ENCODE results near the gene CYP8B1. TPM values are rescaled to one million over a fixed set of nuclear protein-coding genes. Genes with fewer than 3 reads are reported as not detected.
"Not testable (repeated sequence)": the region's sequence is repeated elsewhere in the genome, so short reads cannot be mapped to it uniquely, and the experiment has no call there.

Gene CYP8B1
- total RNA-seq, 1 donor from 2014 or later: not detected

GRCh38 chr3:42898896-42899675 is 23.4 kb upstream of the CYP8B1 start:
- peaks cover 21% of the 10 kb centered on the region for H3K9me3 Mint-ChIP-seq
- H3K4me3 Mint-ChIP-seq (ENCODE audit: low read depth): no peak overlapping the region
- no peak overlapping the region for H3K27ac Mint-ChIP-seq
- DNase-seq (ENCODE audit: low spot score): no peak
- peaks cover 4% of the 10 kb centered on the region for H3K36me3 Mint-ChIP-seq (ENCODE audit: low read depth)
- H3K4me1 Mint-ChIP-seq (ENCODE audit: low read depth): peaks cover 19% of the 10 kb centered on the region
- peaks cover under 1% of the 10 kb centered on the region for H3K27me3 Mint-ChIP-seq (ENCODE audit: low read depth)
- intact Hi-C loops (cut with micrococcal nuclease): no loop called here

GRCh38 chr3:42895580-42895868 is 19.8 kb upstream of the CYP8B1 start:
- intact Hi-C loops (cut with micrococcal nuclease): no loop called here
- H3K4me1 Mint-ChIP-seq (ENCODE audit: low read depth): peaks cover 12% of the 10 kb centered on the region
- no peak overlapping the region for H3K4me3 Mint-ChIP-seq (ENCODE audit: low read depth)
- peaks cover 2% of the 10 kb centered on the region for H3K9me3 Mint-ChIP-seq
- no peak overlapping the region for H3K27ac Mint-ChIP-seq
- H3K36me3 Mint-ChIP-seq (ENCODE audit: low read depth): no peaks in the 10 kb centered on the region
- no peak for DNase-seq (ENCODE audit: low spot score)
- H3K27me3 Mint-ChIP-seq (ENCODE audit: low read depth): no peaks in the 10 kb centered on the region

GRCh38 chr3:42894698-42895579 is 19.3 kb upstream of the CYP8B1 start:
- no peak overlapping the region for H3K4me3 Mint-ChIP-seq (ENCODE audit: low read depth)
- peaks cover 12% of the 10 kb centered on the region for H3K4me1 Mint-ChIP-seq (ENCODE audit: low read depth)
- no peak overlapping the region for H3K27ac Mint-ChIP-seq
- H3K9me3 Mint-ChIP-seq: no peaks in the 10 kb centered on the region
- DNase-seq (ENCODE audit: low spot score): no peak
- no peaks in the 10 kb centered on the region for H3K36me3 Mint-ChIP-seq (ENCODE audit: low read depth)
- intact Hi-C loops (cut with micrococcal nuclease): no loop called here
- H3K27me3 Mint-ChIP-seq (ENCODE audit: low read depth): no peaks in the 10 kb centered on the region

- intact Hi-C loops (cut with micrococcal nuclease): no loop called here
Observed at GRCh38 chr3:42892807-42893206, 17.1 kb upstream of the CYP8B1 start.

GRCh38 chr3:42892169-42892568 is 16.5 kb upstream of the CYP8B1 start:
- Mint-ChIP-seq H3K27me3 (ENCODE audit: low read depth) (peaks cover 6% of the 10 kb centered on the region), H3K36me3 (ENCODE audit: low read depth) (no peaks in the 10 kb centered on the region), H3K27ac (no peak overlapping the region), H3K4me3 (ENCODE audit: low read depth) (no peak overlapping the region), H3K9me3 (no peaks in the 10 kb centered on the region), H3K4me1 (ENCODE audit: low read depth) (peaks cover 12% of the 10 kb centered on the region)
- DNase-seq (ENCODE audit: low spot score): no peak
- intact Hi-C loops (cut with micrococcal nuclease): no loop called here

More at GRCh38 chr3:42892807-42893206, 17.1 kb upstream of the CYP8B1 start:
- peaks cover 4% of the 10 kb centered on the region for H3K27me3 Mint-ChIP-seq (ENCODE audit: low read depth)
- H3K9me3 Mint-ChIP-seq: no peaks in the 10 kb centered on the region
- no peak for DNase-seq (ENCODE audit: low spot score)
- no peaks in the 10 kb centered on the region for H3K36me3 Mint-ChIP-seq (ENCODE audit: low read depth)
- H3K4me1 Mint-ChIP-seq (ENCODE audit: low read depth): peaks cover 12% of the 10 kb centered on the region
- H3K4me3 Mint-ChIP-seq (ENCODE audit: low read depth): no peak overlapping the region
- H3K27ac Mint-ChIP-seq: no peak overlapping the region

GRCh38 chr3:42891042-42891441 is 15.4 kb upstream of the CYP8B1 start:
- DNase-seq (ENCODE audit: low spot score): no peak
- H3K27me3 Mint-ChIP-seq (ENCODE audit: low read depth): peaks cover 9% of the 10 kb centered on the region
- H3K36me3 Mint-ChIP-seq (ENCODE audit: low read depth): no peaks in the 10 kb centered on the region
- H3K4me3 Mint-ChIP-seq (ENCODE audit: low read depth): no peak overlapping the region
- peaks cover 12% of the 10 kb centered on the region for H3K4me1 Mint-ChIP-seq (ENCODE audit: low read depth)
- H3K9me3 Mint-ChIP-seq: no peaks in the 10 kb centered on the region
- intact Hi-C loops (cut with micrococcal nuclease): no loop called here
- no peak overlapping the region for H3K27ac Mint-ChIP-seq

- H3K27me3 Mint-ChIP-seq (ENCODE audit: low read depth): peaks cover 12% of the 10 kb centered on the region
- H3K9me3 Mint-ChIP-seq: no peaks in the 10 kb centered on the region
- intact Hi-C loops (cut with micrococcal nuclease): no loop called here
- H3K4me1 Mint-ChIP-seq (ENCODE audit: low read depth): peaks cover 6% of the 10 kb centered on the region
- no peak overlapping the region for H3K27ac Mint-ChIP-seq
- no peaks in the 10 kb centered on the region for H3K36me3 Mint-ChIP-seq (ENCODE audit: low read depth)
- no peak for DNase-seq (ENCODE audit: low spot score)
- H3K4me3 Mint-ChIP-seq (ENCODE audit: low read depth): no peak overlapping the region
Observed at GRCh38 chr3:42887084-42887483, 11.4 kb upstream of the CYP8B1 start.

GRCh38 chr3:42886294-42886822 is 10.7 kb upstream of the CYP8B1 start:
- no peak overlapping the region for H3K27ac Mint-ChIP-seq
- H3K4me1 Mint-ChIP-seq (ENCODE audit: low read depth): peaks cover 6% of the 10 kb centered on the region
- H3K36me3 Mint-ChIP-seq (ENCODE audit: low read depth): no peaks in the 10 kb centered on the region
- H3K27me3 Mint-ChIP-seq (ENCODE audit: low read depth): peaks cover 12% of the 10 kb centered on the region
- no peak overlapping the region for H3K4me3 Mint-ChIP-seq (ENCODE audit: low read depth)
- intact Hi-C loops (cut with micrococcal nuclease): no loop called here
- H3K9me3 Mint-ChIP-seq: no peaks in the 10 kb centered on the region
- DNase-seq (ENCODE audit: low spot score): no peak

GRCh38 chr3:42884324-42884723 is 8.6 kb upstream of the CYP8B1 start:
- H3K36me3 Mint-ChIP-seq (ENCODE audit: low read depth): no peaks in the 10 kb centered on the region
- no peak for DNase-seq (ENCODE audit: low spot score)
- no peaks in the 10 kb centered on the region for H3K9me3 Mint-ChIP-seq
- intact Hi-C loops (cut with micrococcal nuclease): no loop called here
- peaks cover 10% of the 10 kb centered on the region for H3K4me1 Mint-ChIP-seq (ENCODE audit: low read depth)
- H3K4me3 Mint-ChIP-seq (ENCODE audit: low read depth): no peak overlapping the region
- no peak overlapping the region for H3K27ac Mint-ChIP-seq
- peaks cover 16% of the 10 kb centered on the region for H3K27me3 Mint-ChIP-seq (ENCODE audit: low read depth)

- intact Hi-C loops (cut with micrococcal nuclease): not testable (repeated sequence)
- H3K4me1 Mint-ChIP-seq (ENCODE audit: low read depth): peaks cover 10% of the 10 kb centered on the region
Observed at GRCh38 chr3:42883251-42883930, 7.7 kb upstream of the CYP8B1 start.

GRCh38 chr3:42880601-42881451 is 5.1 kb upstream of the CYP8B1 start:
- Mint-ChIP-seq H3K4me1 (ENCODE audit: low read depth) (peaks cover 10% of the 10 kb centered on the region), H3K4me3 (ENCODE audit: low read depth) (peak overlapping the region; percentile 83), H3K27me3 (ENCODE audit: low read depth) (peaks cover 13% of the 10 kb centered on the region), H3K9me3 (no peaks in the 10 kb centered on the region), H3K36me3 (ENCODE audit: low read depth) (no peaks in the 10 kb centered on the region), H3K27ac (peak overlapping the region; percentile 77)
- peak; percentile 85 for DNase-seq (ENCODE audit: low spot score)
- intact Hi-C loops (cut with micrococcal nuclease): loop anchor here (1.0 kb wide), 3 partner anchors 50 to 243 kb away; no protein-coding TSS in a partner anchor

More at GRCh38 chr3:42883251-42883930, 7.7 kb upstream of the CYP8B1 start:
- H3K36me3 Mint-ChIP-seq (ENCODE audit: low read depth); H3K9me3 Mint-ChIP-seq; H3K27ac Mint-ChIP-seq; H3K4me3 Mint-ChIP-seq (ENCODE audit: low read depth); DNase-seq (ENCODE audit: low spot score): not testable (repeated sequence)
- H3K27me3 Mint-ChIP-seq (ENCODE audit: low read depth): peaks cover 14% of the 10 kb centered on the region

GRCh38 chr3:42880183-42880582 is 4.5 kb upstream of the CYP8B1 start:
- Mint-ChIP-seq H3K27me3 (ENCODE audit: low read depth) (peaks cover 11% of the 10 kb centered on the region), H3K27ac (no peak overlapping the region), H3K36me3 (ENCODE audit: low read depth) (no peaks in the 10 kb centered on the region), H3K4me3 (ENCODE audit: low read depth) (peak overlapping the region; percentile 83), H3K4me1 (ENCODE audit: low read depth) (peaks cover 10% of the 10 kb centered on the region), H3K9me3 (no peaks in the 10 kb centered on the region)
- DNase-seq (ENCODE audit: low spot score): no peak
- intact Hi-C loops (cut with micrococcal nuclease): no loop called here
